Lung (tissue), 12 donors: ENCODE measurements around the gene PCSK6. TPM values are rescaled to one million over a fixed set of nuclear protein-coding genes. Genes with fewer than 3 reads are reported as not detected.

Experiments used
- ATAC-seq: fragments of 200-7000 bp; cut with Tn5 transposase; one replicate; pipeline ENCODE4 v1.9.1; 2020; ENCODE audit warnings: moderate number of reproducible peaks; ENCODE audit not compliant: insufficient read depth, low FRiP score
- DNase-seq, 3 donors: peaks; one replicate each; pipeline ENCODE4 v3.0.0-alpha.2; 2013 to 2017
- H3K27ac ChIP-seq, 2 donors: one replicate each; pipeline ENCODE4 v1.5.1; 2013; ENCODE audit warnings: mild to moderate bottlenecking in 2 of 2, moderate library complexity in 2 of 2, control low read depth in 1 of 2, inconsistent platforms in 1 of 2, low read depth in 1 of 2, low read length in 1 of 2
- H3K27me3 ChIP-seq, 3 donors: one replicate each; pipeline ENCODE4 v1.5.1; 2013; ENCODE audit warnings: low read length in 2 of 3; ENCODE audit not compliant: control insufficient read depth in 3 of 3, insufficient read depth in 3 of 3
- H3K36me3 ChIP-seq, 4 donors: one replicate each; pipeline ENCODE4 v1.5.1; 2013; ENCODE audit warnings: low read length in 4 of 4, mild to moderate bottlenecking in 1 of 4, moderate library complexity in 1 of 4; ENCODE audit not compliant: control insufficient read depth in 4 of 4, insufficient read depth in 4 of 4
- H3K4me1 ChIP-seq, 5 donors: one replicate each; pipeline ENCODE4 v1.5.1; 2013; ENCODE audit warnings: low read length in 5 of 5, mild to moderate bottlenecking in 2 of 5, moderate library complexity in 1 of 5; ENCODE audit not compliant: control insufficient read depth in 5 of 5, insufficient read depth in 5 of 5
- H3K4me3 ChIP-seq: one replicate; pipeline ENCODE4 v1.5.1; 2013; ENCODE audit warnings: mild to moderate bottlenecking, control low read depth, moderate library complexity
- H3K9ac ChIP-seq, 2 donors: one replicate each; pipeline ENCODE4 v1.5.1; 2013; ENCODE audit warnings: low read length in 2 of 2, control low read depth in 1 of 2; ENCODE audit not compliant: insufficient read depth in 1 of 2
- H3K9me3 ChIP-seq, 4 donors: one replicate each; pipeline ENCODE4 v1.5.1; 2013; ENCODE audit warnings: low read length in 3 of 4, mild to moderate bottlenecking in 1 of 4, moderate library complexity in 1 of 4; ENCODE audit not compliant: control insufficient read depth in 4 of 4, insufficient read depth in 3 of 4
- WGBS, 2 donors: extraction: QIAGEN DNeasy Blood & Tissue Kit; methylation state at CpG; one replicate each; pipeline ENCODE4 v1.1.7; 2013; 5-methylcytosine and 5-hydroxymethylcytosine counted together
- polyA plus RNA-seq, 2 donors: library from polyadenylated mRNA; stranded (reverse); fragments of 200-250 nt; gene quantifications; one replicate each; pipeline ENCODE4 v1.2.1, GENCODE V29; 2013
- total RNA-seq, 2 donors: library from RNA; depleted of rRNA in 1 of 2; stranded (reverse); fragments of >200 nt in 1 of 2; gene quantifications; one replicate each; pipeline ENCODE4 v1.2.1, GENCODE V29; 2014 to 2021
- TF ChIP-seq, protein P1 (sequence below): IDR thresholded peaks from 2 replicates; pipeline ENCODE4 v1.5.1; 2012; ENCODE audit warnings: mild to moderate bottlenecking; ENCODE audit errors: control extremely low read depth, extremely low read depth
- donor health status: control.
- donor health status: control.
- donor health status: Bipolar disorder and iron deficiency.
- donor health status: healthy.
- donor health status: DM: yes; HTN: yes; CAD: no.

Gene PCSK6
- total and polyA plus RNA-seq, 4 donors: 4.6 to 41.0 (median 8.4) TPM

GRCh38 chr15:101537483-101538080, 48.1 kb upstream of the PCSK6 start:
- Histone ChIP-seq H3K4me3 (no peak overlapping the region), H3K27me3 (no peaks in the 10 kb centered on the region), H3K27ac (no peak overlapping the region), H3K4me1 (peaks cover 0 to 10% (median 6%) of the 10 kb centered on the region in 5 donors), H3K9me3 (peaks cover 0 to 2% (median 0%) of the 10 kb centered on the region in 4 donors), H3K36me3 (no peaks in the 10 kb centered on the region), H3K9ac (no peak overlapping the region)
- TF ChIP-seq, protein P1, sequence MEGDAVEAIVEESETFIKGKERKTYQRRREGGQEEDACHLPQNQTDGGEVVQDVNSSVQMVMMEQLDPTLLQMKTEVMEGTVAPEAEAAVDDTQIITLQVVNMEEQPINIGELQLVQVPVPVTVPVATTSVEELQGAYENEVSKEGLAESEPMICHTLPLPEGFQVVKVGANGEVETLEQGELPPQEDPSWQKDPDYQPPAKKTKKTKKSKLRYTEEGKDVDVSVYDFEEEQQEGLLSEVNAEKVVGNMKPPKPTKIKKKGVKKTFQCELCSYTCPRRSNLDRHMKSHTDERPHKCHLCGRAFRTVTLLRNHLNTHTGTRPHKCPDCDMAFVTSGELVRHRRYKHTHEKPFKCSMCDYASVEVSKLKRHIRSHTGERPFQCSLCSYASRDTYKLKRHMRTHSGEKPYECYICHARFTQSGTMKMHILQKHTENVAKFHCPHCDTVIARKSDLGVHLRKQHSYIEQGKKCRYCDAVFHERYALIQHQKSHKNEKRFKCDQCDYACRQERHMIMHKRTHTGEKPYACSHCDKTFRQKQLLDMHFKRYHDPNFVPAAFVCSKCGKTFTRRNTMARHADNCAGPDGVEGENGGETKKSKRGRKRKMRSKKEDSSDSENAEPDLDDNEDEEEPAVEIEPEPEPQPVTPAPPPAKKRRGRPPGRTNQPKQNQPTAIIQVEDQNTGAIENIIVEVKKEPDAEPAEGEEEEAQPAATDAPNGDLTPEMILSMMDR: no peak
- DNase-seq: peak in 2 of 3 donors; percentile 29 to 43
- WGBS, 2 donors: 11 to 21% methylated on average over 2 of the region's 2 CpGs
- ATAC-seq: no peak

DNA sequence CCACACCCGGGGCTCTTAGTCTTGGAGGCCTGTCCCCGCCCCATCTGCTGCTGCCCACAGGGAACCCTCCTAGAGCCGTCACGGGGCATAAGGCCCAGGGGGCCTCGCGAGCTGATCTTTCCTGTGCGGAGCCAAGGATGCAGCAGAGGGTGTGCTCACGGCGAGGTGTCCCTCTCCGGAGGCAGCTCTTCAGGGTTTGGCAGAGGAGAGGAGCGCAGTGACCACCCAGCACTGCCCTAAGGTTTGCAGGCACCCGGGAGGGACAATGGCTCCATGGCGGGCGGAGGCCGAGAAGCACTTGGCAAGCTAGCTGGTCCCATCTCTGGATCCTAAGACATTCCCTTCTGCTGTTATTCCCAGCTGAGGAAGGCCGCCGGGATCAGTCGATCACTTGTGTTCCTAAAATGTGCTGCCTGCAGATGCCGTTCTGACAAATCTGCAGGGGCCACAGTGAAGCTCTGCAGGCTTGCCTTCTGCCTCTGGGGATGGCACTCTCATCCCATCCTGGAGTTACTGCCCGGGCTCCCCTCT, 47.4 kb upstream of the PCSK6 start:
- Histone ChIP-seq H3K27ac (no peak overlapping the region), H3K4me1 (peaks cover 0 to 10% (median 6%) of the 10 kb centered on the region in 5 donors), H3K4me3 (no peak overlapping the region), H3K9me3 (peaks cover 0 to 2% (median 0%) of the 10 kb centered on the region in 4 donors), H3K9ac (no peak overlapping the region), H3K27me3 (no peaks in the 10 kb centered on the region), H3K36me3 (no peaks in the 10 kb centered on the region)
- ATAC-seq: no peak
- no peak for DNase-seq
- TF ChIP-seq, protein P1: no peak
- WGBS, 2 donors: 89 to 91% methylated on average over 20 of the region's 20 CpGs

DNA sequence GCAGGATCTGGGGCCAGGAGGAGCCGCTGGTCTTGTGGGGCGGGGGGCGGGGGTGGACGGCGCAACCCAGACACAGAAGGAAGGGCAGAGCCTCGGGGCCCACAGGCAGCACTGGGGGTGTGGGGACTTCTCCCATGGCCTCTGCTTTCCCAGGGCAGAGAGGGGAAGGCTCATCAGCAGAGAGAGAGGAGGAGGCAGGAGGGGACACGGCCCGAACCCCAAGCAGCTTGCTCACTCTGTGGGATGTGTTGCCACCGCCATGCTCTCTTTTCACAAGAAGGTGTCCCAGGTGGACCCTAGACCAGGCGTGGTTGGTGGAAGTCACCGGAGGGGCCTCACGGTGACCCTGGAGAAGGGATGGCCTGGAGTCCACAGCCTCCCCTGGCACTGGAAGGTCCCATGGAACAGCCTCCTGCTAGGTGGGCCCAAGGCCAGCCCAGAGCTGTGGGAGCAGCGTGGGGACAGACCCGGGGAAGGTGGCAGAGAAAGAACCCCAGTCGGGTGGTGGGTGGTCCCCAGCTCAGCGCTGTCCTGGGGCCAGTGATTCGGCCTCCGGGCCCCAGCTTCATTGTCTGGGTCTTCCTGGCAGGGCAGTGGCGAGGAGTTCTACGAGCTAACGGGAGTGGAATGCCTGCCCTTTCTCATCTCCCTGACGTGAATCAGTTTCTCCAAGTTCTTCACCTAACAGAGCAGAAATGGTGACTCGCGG, 46.8 kb upstream of the PCSK6 start:
- Histone ChIP-seq H3K27ac (no peak overlapping the region), H3K9me3 (peaks cover 0 to 2% (median 0%) of the 10 kb centered on the region in 4 donors), H3K4me1 (peaks cover 0 to 10% (median 6%) of the 10 kb centered on the region in 5 donors), H3K36me3 (no peaks in the 10 kb centered on the region), H3K9ac (no peak overlapping the region), H3K27me3 (no peaks in the 10 kb centered on the region), H3K4me3 (no peak overlapping the region)
- DNase-seq (no peak), ATAC-seq (no peak)
- TF ChIP-seq, protein P1: no peak
- 93% methylated on average over 22 to 24 of the region's 24 CpGs for WGBS, 2 donors
